Skin epidermis (tissue), 12 donors: ENCODE data around the gene EDNRB.
A peak's percentile ranks its signal among the peaks of the same experiment; 100 is the strongest.
"Not testable (repeated sequence)": the region's sequence is repeated elsewhere in the genome, so short reads cannot be mapped to it uniquely, and the experiment has no call there.

Source experiments
- H3K27ac ChIP-seq, 21 experiments: fragments of 200-600 bp; sonication (generic) in 11 of 21; one replicate each; pipeline ENCODE4 v1.5.0; 2020; ENCODE audit warnings: mild to moderate bottlenecking in 3 of 21, inconsistent platforms in 2 of 21, moderate library complexity in 2 of 21
- H3K4me3 ChIP-seq, 7 experiments: fragments of 200-600 bp; sonication (generic) in 2 of 7; one replicate each; pipeline ENCODE4 v1.5.0; 2020; ENCODE audit warnings: inconsistent platforms in 2 of 7, mild to moderate bottlenecking in 2 of 7, moderate library complexity in 1 of 7

The EDNRB gene

GRCh38 chr13:77918391-77919245, at the start of gene EDNRB:
TSS of gene EDNRB (minus strand) at chr13:77918831. CDS start at chr13:77918573, 258 bp downstream.
- peak within 1 kb of the TSS in 15 of 21 experiments; percentile 0 to 80 (median 42) for H3K27ac ChIP-seq

DNA sequence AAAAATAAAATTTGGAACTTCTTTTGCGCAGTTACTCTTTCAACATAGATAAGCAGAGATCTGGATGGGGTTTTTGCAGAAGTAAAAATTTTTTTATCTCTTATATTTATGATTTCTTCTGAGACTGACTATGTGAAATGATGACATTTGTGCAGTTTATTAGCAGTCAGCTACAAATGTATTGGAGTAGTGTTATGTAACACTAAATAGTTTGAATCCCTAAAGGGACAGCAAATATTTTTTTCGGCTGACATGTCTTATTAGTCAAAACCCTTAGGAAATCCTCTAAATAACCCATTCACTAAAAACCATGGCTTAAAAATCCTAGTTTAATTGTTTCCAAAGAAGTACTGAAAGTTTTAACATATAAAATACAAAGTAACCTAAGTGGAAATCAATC, 48.0 kb upstream of the EDNRB start:
- Histone ChIP-seq H3K4me3 (no peak overlapping the region), H3K27ac (no peak overlapping the region)

More at GRCh38 chr13:77918391-77919245, at the start of gene EDNRB:
- H3K4me3 ChIP-seq: peak within 1 kb of the TSS; percentile 32 to 55 (median 42)

GRCh38 chr13:77952737-77953136, 34.1 kb upstream of the EDNRB start:
- no peak overlapping the region for H3K27ac ChIP-seq
- H3K4me3 ChIP-seq: no peak overlapping the region

DNA sequence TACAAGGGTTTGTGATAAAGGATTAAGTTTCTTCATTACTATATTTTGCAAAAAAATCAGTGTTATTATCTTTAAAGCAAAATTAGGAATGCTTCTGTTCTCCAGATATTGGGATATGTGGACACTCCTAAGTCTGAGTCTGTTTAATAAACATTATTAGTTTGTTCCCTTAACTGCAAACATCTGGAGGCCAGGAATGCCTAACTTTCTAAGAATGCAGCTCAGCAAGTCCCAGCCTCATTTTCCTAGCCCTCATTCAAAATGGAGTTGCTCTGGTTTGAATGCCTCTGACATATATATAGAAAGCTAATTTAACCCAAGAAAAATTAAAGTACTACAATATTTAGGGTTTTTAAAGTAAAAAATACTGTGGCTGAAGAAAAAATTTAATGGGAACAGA, 33.6 kb upstream of the EDNRB start:
- Histone ChIP-seq H3K4me3 (no peak overlapping the region), H3K27ac (no peak overlapping the region)

DNA sequence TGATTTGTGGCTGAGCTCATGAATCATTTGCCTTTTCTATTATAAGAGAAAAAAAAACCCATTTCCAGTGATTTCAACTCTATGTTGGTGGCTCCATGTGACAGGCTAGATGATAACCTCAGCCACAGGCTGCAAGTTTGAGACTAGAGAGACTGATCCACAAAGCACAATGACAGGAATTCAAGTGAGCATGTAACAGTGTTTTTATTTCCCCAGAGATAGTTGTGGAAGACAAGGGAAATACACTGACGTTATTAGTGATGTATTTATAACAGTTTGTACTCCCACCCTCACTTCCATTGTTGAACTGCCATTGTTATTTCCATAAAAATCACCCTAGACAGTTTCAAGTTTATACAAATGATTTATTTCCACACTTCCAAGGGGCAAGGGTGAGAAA, 27.9 kb upstream of the EDNRB start:
- no peak overlapping the region for H3K27ac ChIP-seq
- no peak overlapping the region for H3K4me3 ChIP-seq

DNA sequence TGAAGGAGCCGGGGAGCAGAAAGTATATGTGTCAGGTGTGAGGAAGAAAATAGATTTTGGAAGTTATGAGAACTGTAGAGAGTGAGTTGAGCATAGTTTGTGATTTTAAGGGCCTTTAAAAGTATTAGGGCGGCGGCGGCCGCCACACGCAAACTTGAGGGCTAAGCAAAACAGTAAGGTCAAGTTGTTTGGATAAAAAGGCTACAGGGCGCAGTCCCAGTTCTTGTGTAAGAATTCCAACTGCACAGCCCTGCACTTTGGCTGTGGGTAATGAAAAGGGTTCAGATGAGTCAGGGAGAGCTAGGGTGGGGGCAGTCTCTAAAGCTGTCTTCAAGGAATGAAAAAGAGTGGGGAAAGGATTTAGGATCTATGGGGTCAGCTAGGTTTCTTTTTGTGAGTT, 16.4 kb upstream of the EDNRB start:
- H3K27ac ChIP-seq, H3K4me3 ChIP-seq: not testable (repeated sequence)

DNA sequence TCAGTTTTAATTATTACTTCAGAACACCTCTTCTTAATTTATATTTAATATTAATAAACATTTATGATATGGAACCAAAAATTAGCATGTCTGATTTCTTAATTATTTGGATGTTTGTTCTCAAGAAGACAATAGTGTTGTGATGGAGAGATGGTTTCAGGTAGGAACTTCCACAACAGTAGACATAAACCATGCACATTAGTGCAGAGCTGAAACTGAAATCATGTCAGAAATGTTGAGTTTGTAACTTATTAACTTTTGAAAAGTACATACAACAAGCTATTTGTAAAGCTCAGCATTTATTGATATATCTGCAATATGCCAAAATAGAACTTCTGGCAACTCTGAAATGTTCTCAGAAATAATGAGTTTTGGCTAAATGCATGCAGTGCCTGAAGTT, 11.8 kb upstream of the EDNRB start:
- H3K27ac ChIP-seq: no peak overlapping the region
- H3K4me3 ChIP-seq: no peak overlapping the region

DNA sequence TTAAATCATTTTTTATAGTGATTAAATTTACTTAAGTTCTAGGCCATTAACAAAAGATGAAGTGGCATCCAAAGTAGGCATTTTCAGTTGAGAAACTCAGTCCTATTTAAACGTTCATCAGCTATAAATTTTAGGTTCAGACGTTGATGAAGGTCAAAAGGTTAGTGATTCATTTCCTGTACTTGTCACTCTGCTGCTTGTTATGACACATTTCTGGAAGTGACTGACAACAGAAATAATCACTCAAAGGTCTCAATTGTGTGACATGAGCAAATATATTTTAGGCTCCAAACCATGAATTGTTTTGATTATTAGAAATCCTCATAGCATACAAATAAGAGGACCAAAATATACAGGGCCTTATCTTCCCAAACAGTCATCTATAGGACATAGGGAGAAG, 10.3 kb upstream of the EDNRB start:
- H3K27ac ChIP-seq: no peak overlapping the region
- no peak overlapping the region for H3K4me3 ChIP-seq

DNA sequence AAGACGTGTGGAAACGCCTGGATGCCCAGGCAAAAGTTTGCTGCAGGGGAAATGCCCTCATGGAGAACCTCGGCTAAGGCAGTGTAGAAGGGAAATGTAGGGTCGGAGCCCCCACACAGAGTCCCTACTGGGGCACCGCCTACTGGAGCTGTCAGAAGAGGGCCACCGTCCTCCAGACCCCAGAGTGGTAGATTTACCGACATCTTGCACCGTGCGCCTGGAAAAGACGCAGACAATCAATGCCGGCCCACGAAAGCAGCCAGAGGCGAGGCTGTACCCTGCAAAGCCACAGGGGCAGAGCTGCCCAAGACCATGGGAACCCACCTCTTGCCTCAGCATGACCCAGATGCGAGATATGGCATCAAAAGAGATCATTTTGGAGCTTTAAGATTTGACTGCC, 7.0 kb upstream of the EDNRB start:
- Histone ChIP-seq H3K4me3 (no peak overlapping the region), H3K27ac (no peak overlapping the region)

DNA sequence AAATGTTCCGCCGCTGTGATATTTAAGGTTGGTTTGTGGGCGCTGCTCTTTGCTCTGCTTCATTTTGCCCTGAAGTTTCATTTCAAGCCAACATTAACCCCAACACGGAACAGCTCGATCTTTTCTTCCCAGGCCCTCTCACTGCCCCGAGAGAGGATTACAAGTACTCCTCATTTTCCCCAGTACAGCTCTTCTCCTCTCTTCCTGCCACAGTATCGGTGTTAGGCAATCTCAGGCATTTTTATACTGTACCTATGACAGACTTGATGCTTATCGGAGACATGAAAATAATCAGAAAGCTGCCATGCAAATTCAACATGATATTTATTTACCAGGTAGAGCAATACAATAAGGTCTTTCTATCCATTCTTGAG, 1.3 kb upstream of the EDNRB start:
- Histone ChIP-seq H3K27ac (peak overlapping the region in 7 of 21 experiments; percentile 4 to 80 (median 35)), H3K4me3 (peak overlapping the region in 4 of 7 experiments; percentile 32 to 55 (median 41))

DNA sequence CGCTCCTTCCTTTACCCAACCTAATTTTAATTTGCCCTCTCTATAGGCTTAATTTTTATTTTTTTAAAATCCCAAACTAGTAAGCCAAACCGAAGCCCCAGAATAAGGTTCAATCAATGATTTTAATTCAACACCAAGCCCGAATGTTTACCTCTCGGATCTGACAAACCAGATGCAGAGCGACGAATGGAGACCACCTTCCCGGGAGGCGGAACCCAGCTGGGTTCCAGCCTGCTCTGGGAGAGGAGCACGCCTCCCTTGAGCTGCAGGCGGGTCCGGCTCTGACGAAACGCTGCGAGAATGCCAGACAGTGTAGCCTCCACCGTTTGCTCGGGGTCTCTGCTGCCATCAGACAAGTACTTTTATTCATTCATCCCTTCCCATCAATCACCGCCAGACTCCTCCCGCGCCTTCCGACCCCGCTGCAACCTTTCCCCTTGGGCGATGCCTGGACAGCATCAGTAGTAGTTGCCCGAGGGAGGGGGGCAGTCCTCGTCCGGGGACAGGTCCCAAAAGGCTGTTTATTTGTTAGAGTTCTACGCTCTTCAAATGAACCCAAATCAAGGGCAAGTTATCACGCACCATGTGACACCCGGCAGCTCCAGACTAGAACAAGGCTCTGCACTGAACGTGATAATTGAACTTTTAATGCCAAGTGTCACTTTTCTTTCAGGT, 752 bp upstream of the EDNRB start:
- Histone ChIP-seq H3K4me3 (peak overlapping the region; percentile 32 to 55 (median 42)), H3K27ac (peak overlapping the region in 10 of 21 experiments; percentile 1 to 80 (median 63))

DNA sequence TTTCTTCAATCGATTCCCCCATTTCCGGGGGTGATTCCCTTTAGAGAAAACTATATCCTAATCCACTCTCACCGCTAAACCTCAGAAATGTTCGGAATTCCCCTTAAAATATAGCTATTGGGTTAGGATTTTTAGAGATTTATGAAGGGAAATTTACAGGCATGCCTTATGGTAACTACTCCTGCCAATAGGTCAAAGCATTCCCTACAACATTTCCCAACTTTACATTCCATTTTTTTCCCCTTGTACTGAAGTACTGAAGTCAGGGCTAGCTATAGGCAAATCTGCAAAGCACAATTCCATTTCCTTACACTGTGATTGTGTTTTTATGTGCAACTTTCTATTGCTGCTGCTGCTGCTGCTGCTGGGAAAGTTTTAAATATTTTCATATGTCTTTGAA, 2.1 kb downstream of the EDNRB start:
- H3K27ac ChIP-seq: peak overlapping the region in 6 of 21 experiments; percentile 6 to 80 (median 34)
- peak overlapping the region in 2 of 7 experiments; percentile 3 to 55 for H3K4me3 ChIP-seq

DNA sequence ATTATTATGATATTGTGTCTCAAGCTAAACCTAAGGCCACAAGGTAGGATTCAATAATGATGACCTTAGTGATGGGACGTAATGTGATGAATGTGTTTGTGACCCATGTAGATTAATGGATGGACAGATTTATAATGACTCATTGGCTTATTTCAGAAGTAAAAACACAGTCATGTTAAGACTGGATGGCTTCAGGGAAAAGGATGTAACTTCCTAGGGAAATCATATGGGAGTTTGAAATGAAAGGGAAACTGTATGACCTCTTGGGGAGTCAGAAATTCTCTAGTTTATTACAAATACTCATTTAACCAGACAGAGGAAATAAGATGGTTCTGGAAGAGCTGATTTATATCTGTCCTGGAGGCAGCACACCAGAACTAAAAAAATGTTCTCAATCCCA, 2.9 kb downstream of the EDNRB start:
- peak overlapping the region in 2 of 7 experiments; percentile 3 to 55 for H3K4me3 ChIP-seq
- peak overlapping the region in 5 of 21 experiments; percentile 19 to 80 (median 45) for H3K27ac ChIP-seq

DNA sequence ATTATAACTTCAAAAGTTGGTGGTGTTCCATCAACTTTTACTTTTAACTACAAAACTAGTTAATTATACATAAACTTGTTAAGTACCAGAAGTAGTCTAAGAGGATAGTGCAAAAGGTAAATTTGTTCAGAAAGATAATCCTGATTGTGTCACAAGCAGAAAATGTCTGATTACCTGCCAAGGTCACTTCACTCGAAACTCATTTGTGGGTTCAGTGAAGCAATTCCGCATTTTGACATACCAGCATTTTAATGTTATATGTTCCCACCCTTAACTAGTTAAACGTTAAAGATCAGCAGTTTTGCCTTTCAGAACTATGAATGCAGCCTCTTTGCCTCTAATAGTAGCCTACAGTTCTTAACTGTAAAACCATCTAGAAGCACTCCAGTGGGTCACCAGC, 5.6 kb downstream of the EDNRB start:
- Histone ChIP-seq H3K4me3 (no peak overlapping the region), H3K27ac (no peak overlapping the region)

- no peak overlapping the region for H3K27ac ChIP-seq
- no peak overlapping the region for H3K4me3 ChIP-seq
Observed at GRCh38 chr13:77911751-77912150, 6.9 kb downstream of the EDNRB start.

DNA sequence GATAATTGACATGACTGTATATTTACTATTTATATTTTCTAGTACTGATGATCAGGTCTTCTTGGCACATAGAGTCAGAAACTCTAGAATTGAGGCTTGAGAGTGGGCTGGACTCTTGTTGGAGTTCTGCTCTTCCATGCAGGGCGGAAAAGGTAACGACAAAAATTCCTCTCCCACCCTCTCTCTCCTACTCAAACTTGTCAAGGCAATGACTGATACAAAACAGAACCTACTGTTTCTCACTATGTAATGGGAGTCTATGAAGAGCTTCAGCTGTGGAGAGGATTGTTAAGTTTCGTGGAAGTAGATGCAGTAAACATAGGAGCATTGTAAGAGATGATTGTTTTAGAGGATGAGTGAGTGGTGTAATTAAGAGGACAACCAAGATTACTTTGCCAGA, 8.8 kb downstream of the EDNRB start:
- H3K27ac ChIP-seq: no peak overlapping the region
- H3K4me3 ChIP-seq: no peak overlapping the region

- Histone ChIP-seq H3K4me3 (no peak overlapping the region), H3K27ac (no peak overlapping the region)
Observed at GRCh38 chr13:77908531-77908930, 10.1 kb downstream of the EDNRB start.

DNA sequence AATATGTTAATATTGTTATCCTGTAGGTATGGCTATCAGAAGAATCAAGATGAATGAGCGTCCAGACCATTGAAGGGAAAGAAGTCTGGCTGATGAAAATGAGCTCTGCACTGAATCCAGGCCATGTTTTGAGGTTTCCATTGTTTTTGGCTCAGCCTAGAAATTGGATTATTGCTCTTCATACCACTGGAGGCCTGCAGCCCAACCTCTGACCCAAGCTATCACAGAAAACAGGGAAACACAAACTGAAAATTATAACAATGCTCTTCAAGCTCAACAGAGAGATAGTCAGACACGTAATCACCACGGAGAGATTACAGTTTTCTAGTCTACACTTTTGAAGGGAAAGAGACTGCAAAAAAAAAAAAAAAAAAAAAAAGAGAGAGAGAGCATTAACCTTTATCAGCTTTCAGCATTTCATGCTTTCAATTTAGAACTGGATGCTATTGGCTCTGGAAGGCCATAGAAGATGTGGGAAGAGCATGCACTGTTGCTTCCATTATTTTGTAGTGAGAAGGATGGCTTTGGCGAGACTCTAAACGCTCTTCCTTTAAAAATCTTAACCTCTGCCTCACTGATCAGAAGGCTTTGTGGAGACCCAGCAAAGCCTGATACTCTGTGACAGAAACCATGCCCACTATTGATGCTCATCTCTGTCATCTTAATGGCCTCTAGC, 10.8 kb downstream of the EDNRB start:
- no peak overlapping the region for H3K4me3 ChIP-seq
- H3K27ac ChIP-seq: no peak overlapping the region

- H3K4me3 ChIP-seq: no peak overlapping the region
- H3K27ac ChIP-seq: no peak overlapping the region
Observed at GRCh38 chr13:77904031-77904430, 14.6 kb downstream of the EDNRB start.

- H3K27ac ChIP-seq: no peak overlapping the region
- no peak overlapping the region for H3K4me3 ChIP-seq
Observed at GRCh38 chr13:77903435-77903834, 15.2 kb downstream of the EDNRB start.
